Spleen (tissue), 11 donors: ENCODE data around the gene NXNL2. TPM values are rescaled to one million over a fixed set of nuclear protein-coding genes. Genes with fewer than 3 reads are reported as not detected.

Source experiments
- DNase-seq: peaks from one replicate; pipeline ENCODE4 v3.0.0-alpha.2; 2020
- H3K27ac ChIP-seq, 8 donors: fragments of 200-600 bp; sonication (generic) in 7 of 8; 1 replicate in 4 of 8; 2 replicates in 4 of 8; pipeline versions ENCODE4 v1.5.0 to v1.8.0; 2016 to 2021; ENCODE audit warnings: inconsistent platforms in 4 of 8, mild to moderate bottlenecking in 4 of 8, moderate library complexity in 1 of 8
- H3K27me3 ChIP-seq, 7 donors: fragments of 200-600 bp; sonication (generic) in 6 of 7; replicated peaks in 1 of 7; 1 replicate in 4 of 7; 2 replicates in 3 of 7; pipeline versions ENCODE4 v1.5.0 to v1.8.0; 2016 to 2021; ENCODE audit warnings: inconsistent platforms in 3 of 7, mild to moderate bottlenecking in 1 of 7
- H3K36me3 ChIP-seq, 6 donors: fragments of 200-600 bp; sonication (generic) in 5 of 6; 1 replicate in 4 of 6; 2 replicates in 2 of 6; pipeline versions ENCODE4 v1.5.0 to v1.8.0; 2016 to 2021; ENCODE audit warnings: inconsistent platforms in 2 of 6
- H3K4me1 ChIP-seq, 6 donors: fragments of 200-600 bp; sonication (generic) in 5 of 6; 1 replicate in 3 of 6; 2 replicates in 3 of 6; pipeline versions ENCODE4 v1.5.0 to v1.8.0; 2016 to 2021; ENCODE audit warnings: inconsistent platforms in 3 of 6
- H3K4me3 ChIP-seq, 8 donors: fragments of 200-600 bp; sonication (generic) in 7 of 8; 1 replicate in 4 of 8; 2 replicates in 4 of 8; pipeline versions ENCODE4 v1.5.0 to v1.8.0; 2016 to 2021; ENCODE audit warnings: inconsistent platforms in 4 of 8, mild to moderate bottlenecking in 4 of 8, moderate library complexity in 2 of 8
- H3K9me3 ChIP-seq, 8 donors: fragments of 200-600 bp; sonication (generic) in 7 of 8; 1 replicate in 4 of 8; 2 replicates in 4 of 8; pipeline versions ENCODE4 v1.5.0 to v1.8.0; 2016 to 2021; ENCODE audit warnings: inconsistent platforms in 4 of 8
- POLR2A ChIP-seq, 3 donors: fragments of 450-650 bp; IDR thresholded peaks; one replicate each; pipeline ENCODE4 v1.5.1; 2017; ENCODE audit warnings: antibody characterized with exemption in 3 of 3, mild to moderate bottlenecking in 1 of 3
- POLR2AphosphoS5 ChIP-seq, 3 donors: sonication (generic); formaldehyde crosslinking; IDR thresholded peaks; one replicate each; pipeline ENCODE4 v1.5.1; 2017; ENCODE audit warnings: antibody characterized with exemption in 3 of 3
- WGBS, 5 donors: extraction: QIAGEN DNeasy Blood & Tissue Kit in 3 of 5; methylation state at CpG; one replicate each; pipeline versions ENCODE4 v1.1.5 to v1.1.7; 2013 to 2018; 5-methylcytosine and 5-hydroxymethylcytosine counted together
- intact Hi-C: fragments of 100-400 bp; cut with DNase I; formaldehyde crosslinking; loops from one replicate; pipeline ENCODE4 v1.15.0; 2023; ENCODE audit warnings: low total_unique reads
- polyA plus RNA-seq, 3 donors: library from polyadenylated mRNA; stranded (reverse); fragments of 200-250 nt; gene quantifications; one replicate each; pipeline ENCODE4 v1.2.1, GENCODE V29; 2013
- total RNA-seq, 7 donors: library from RNA; depleted of rRNA in 3 of 7; stranded (reverse); fragments of >200 nt in 3 of 7; fragmentation: NEBNext Ultra II Directional in 4 of 7; extraction: Animal tissue kit (Norgen Biotek cat#: 25700) in 4 of 7; gene quantifications; one replicate each; pipeline versions ENCODE4 v1.1.0 to v1.2.1, GENCODE V29; 2016 to 2021
- TF ChIP-seq, protein P1 (sequence below), 11 experiments: fragments of 200-600 bp in 7 of 11; fragments of 450-650 bp in 4 of 11; sonication (generic) in 4 of 11; IDR thresholded peaks in 8 of 11; conservative IDR thresholded peaks in 3 of 11; 1 replicate in 7 of 11; 2 replicates in 4 of 11; pipeline versions ENCODE4 v1.4.0 to v1.8.0; 2016 to 2021; ENCODE audit warnings: antibody characterized with exemption in 11 of 11, inconsistent platforms in 4 of 11, mild to moderate bottlenecking in 1 of 11
- donor health status: healthy with polysubstance abuse.
- donor health status: DM: no; HTN: no; CAD: no; lungs with moderate emphysema.
- donor health status: DM: no; HTN: no; CAD: no.
- donor health status: Bipolar disorder and iron deficiency.
- donor health status: healthy.
- donor health status: DM: no; HTN: no; CAD: no.
- donor health status: DM: yes; HTN: yes; CAD: no.

The NXNL2 gene
- total and polyA plus RNA-seq, 10 donors: 0.22 to 0.94 (median 0.29) TPM; not detected in 5

DNA sequence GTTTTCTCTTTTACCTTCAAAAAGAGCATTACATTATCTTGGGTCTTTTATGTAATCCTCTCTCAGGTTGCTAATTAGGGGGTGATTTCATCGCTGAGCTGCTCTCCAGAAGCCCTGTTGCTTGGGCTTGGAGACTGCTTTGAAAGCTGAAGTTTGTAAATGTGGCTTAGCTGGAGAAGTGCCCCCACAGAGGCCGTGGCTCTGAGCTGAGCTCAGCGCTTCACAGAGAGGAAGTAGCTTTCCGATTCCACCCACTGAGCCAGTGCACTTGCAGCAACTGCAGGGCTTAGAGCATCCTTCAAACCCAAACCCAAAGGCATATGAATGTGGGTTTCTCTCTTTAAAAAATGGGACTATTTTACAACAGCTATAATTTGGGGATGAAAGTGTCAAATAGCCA, 13.7 kb upstream of the NXNL2 start:
- TF ChIP-seq, protein P1, sequence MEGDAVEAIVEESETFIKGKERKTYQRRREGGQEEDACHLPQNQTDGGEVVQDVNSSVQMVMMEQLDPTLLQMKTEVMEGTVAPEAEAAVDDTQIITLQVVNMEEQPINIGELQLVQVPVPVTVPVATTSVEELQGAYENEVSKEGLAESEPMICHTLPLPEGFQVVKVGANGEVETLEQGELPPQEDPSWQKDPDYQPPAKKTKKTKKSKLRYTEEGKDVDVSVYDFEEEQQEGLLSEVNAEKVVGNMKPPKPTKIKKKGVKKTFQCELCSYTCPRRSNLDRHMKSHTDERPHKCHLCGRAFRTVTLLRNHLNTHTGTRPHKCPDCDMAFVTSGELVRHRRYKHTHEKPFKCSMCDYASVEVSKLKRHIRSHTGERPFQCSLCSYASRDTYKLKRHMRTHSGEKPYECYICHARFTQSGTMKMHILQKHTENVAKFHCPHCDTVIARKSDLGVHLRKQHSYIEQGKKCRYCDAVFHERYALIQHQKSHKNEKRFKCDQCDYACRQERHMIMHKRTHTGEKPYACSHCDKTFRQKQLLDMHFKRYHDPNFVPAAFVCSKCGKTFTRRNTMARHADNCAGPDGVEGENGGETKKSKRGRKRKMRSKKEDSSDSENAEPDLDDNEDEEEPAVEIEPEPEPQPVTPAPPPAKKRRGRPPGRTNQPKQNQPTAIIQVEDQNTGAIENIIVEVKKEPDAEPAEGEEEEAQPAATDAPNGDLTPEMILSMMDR (IDR thresholded peaks at IDR 0.05 in 8 of 11, conservative IDR thresholded peaks at IDR 0.05 in 3 of 11): no peak
- TF ChIP-seq POLR2A (IDR thresholded peaks at IDR 0.05) (no peak), POLR2AphosphoS5 (IDR thresholded peaks at IDR 0.05) (no peak)
- no peaks in the 10 kb centered on the region for H3K36me3 ChIP-seq
- no peak for DNase-seq
- peaks cover 0 to 8% (median 0%) of the 10 kb centered on the region in 7 donors for H3K27me3 ChIP-seq
- H3K9me3 ChIP-seq: no peaks in the 10 kb centered on the region
- intact Hi-C loops: no loop called here
- 11 to 19% (median 14%) methylated on average over 4 of the region's 4 CpGs for WGBS, 5 donors
- H3K27ac ChIP-seq: no peak overlapping the region
- no peak overlapping the region for H3K4me3 ChIP-seq
- no peaks in the 10 kb centered on the region for H3K4me1 ChIP-seq

DNA sequence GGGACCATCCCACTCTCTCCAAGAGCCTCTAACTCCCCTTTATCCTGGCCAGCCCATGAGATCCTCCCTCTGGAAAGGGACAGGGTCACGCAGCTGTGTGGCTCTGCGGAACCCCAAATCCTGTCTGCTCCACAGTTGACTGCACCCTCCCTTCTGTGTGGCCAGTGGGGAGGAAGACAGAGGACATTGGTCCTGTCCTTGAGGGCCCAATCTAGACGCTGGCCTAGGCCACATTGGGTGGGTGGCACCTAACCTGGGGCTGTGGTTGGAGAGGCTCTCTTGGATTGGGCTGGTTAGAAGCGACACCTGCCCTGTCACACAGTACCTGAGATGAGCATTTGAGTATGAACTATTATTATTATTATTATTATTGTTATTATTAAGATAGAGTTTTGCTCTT, 12.6 kb upstream of the NXNL2 start:
- TF ChIP-seq, protein P1 (IDR thresholded peaks at IDR 0.05 in 8 of 11, conservative IDR thresholded peaks at IDR 0.05 in 3 of 11): no peak
- TF ChIP-seq POLR2AphosphoS5 (IDR thresholded peaks at IDR 0.05) (no peak), POLR2A (IDR thresholded peaks at IDR 0.05) (no peak)
- intact Hi-C loops: no loop called here
- WGBS, 5 donors: 78 to 90% (median 80%) methylated on average over 4 of the region's 4 CpGs
- peaks cover 0 to 8% (median 0%) of the 10 kb centered on the region in 7 donors for H3K27me3 ChIP-seq
- no peaks in the 10 kb centered on the region for H3K36me3 ChIP-seq
- peak; percentile 43 for DNase-seq
- H3K4me1 ChIP-seq: no peaks in the 10 kb centered on the region
- no peaks in the 10 kb centered on the region for H3K9me3 ChIP-seq
- H3K4me3 ChIP-seq: no peak overlapping the region
- no peak overlapping the region for H3K27ac ChIP-seq

DNA sequence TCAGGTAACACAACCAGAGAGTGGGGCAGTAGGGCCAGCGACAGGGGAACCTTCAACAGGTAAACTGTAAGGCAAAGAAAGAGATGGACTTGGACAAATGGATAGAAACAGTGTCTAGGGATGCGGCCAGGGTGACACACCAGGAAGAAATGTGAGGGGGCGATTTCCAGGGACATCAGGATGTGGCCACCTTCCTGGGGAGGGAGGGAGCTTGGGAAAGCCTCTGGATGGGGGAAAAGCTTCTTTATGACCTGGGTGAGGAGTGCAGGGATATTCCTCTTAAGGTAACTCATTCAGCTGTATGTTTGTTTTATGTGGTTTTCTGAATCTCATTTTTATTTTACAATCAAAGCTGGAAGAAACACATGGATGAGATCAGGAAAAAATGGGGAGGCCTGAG, 11.9 kb upstream of the NXNL2 start:
- Histone ChIP-seq H3K4me1 (no peaks in the 10 kb centered on the region), H3K36me3 (no peaks in the 10 kb centered on the region), H3K27me3 (peaks cover 0 to 8% (median 0%) of the 10 kb centered on the region in 7 donors), H3K27ac (no peak overlapping the region), H3K4me3 (no peak overlapping the region), H3K9me3 (no peaks in the 10 kb centered on the region)
- intact Hi-C loops: no loop called here
- 82 to 90% (median 85%) methylated on average over 3 of the region's 3 CpGs for WGBS, 5 donors
- no peak for TF ChIP-seq POLR2A (IDR thresholded peaks at IDR 0.05)
- TF ChIP-seq, protein P1 (IDR thresholded peaks at IDR 0.05 in 8 of 11, conservative IDR thresholded peaks at IDR 0.05 in 3 of 11): no peak
- no peak for TF ChIP-seq POLR2AphosphoS5 (IDR thresholded peaks at IDR 0.05)
- DNase-seq: peak; percentile 45

DNA sequence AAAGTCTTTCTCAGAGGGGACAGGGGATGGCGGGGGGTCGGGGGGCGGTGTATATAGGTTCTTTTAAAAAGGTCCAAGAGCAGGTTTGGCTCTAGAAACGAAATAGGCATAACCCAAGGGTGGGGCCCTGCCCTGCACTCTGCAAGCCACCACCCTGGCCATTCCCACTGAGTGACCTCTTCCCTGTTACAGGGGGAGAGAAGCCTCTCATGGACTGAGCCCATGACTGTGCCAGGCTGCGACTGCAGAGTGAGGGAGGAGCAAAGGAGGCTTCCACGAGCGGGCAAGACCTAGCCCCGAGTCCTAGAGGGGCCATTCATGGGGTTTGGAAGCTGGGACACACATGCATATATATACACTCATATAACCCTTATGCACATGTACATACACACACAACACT, 10.1 kb upstream of the NXNL2 start:
- no peaks in the 10 kb centered on the region for H3K4me1 ChIP-seq
- no peaks in the 10 kb centered on the region for H3K36me3 ChIP-seq
- no peak overlapping the region for H3K4me3 ChIP-seq
- no peaks in the 10 kb centered on the region for H3K9me3 ChIP-seq
- TF ChIP-seq, protein P1 (IDR thresholded peaks at IDR 0.05 in 8 of 11, conservative IDR thresholded peaks at IDR 0.05 in 3 of 11): no peak
- TF ChIP-seq POLR2AphosphoS5 (IDR thresholded peaks at IDR 0.05) (no peak), POLR2A (IDR thresholded peaks at IDR 0.05) (no peak)
- intact Hi-C loops: no loop called here
- 86 to 90% (median 88%) methylated on average over 8 of the region's 8 CpGs for WGBS, 5 donors
- no peak overlapping the region for H3K27ac ChIP-seq
- H3K27me3 ChIP-seq: peaks cover 0 to 8% (median 0%) of the 10 kb centered on the region in 7 donors
- peak; percentile 24 for DNase-seq
